Liver (tissue), 9 donors: ENCODE results near the gene CMBL. TPM values are rescaled to one million over a fixed set of nuclear protein-coding genes. Genes with fewer than 3 reads are reported as not detected.

ENCODE experiments used
- DNase-seq: peaks from one replicate; pipeline ENCODE4 v3.0.0-alpha.2; 2017; ENCODE audit warnings: low spot score
- H3K27ac ChIP-seq, 2 donors: one replicate each; pipeline ENCODE4 v1.7.0; 2013; ENCODE audit warnings: inconsistent platforms in 2 of 2, low read length in 2 of 2, control low read depth in 1 of 2, low read depth in 1 of 2, mild to moderate bottlenecking in 1 of 2
- H3K27me3 ChIP-seq, 4 donors: one replicate each; pipeline versions ENCODE4 v1.6.1 to v1.7.0; 2013; ENCODE audit warnings: low read length in 3 of 4, inconsistent platforms in 1 of 4, mild to moderate bottlenecking in 1 of 4, moderate library complexity in 1 of 4; ENCODE audit not compliant: control insufficient read depth in 4 of 4, insufficient read depth in 4 of 4
- H3K36me3 ChIP-seq, 4 donors: one replicate each; pipeline versions ENCODE4 v1.6.1 to v1.7.0; 2013; ENCODE audit warnings: low read length in 3 of 4, mild to moderate bottlenecking in 3 of 4, low read depth in 1 of 4, moderate library complexity in 1 of 4; ENCODE audit not compliant: control insufficient read depth in 4 of 4, insufficient read depth in 3 of 4
- H3K4me1 ChIP-seq, 4 donors: one replicate each; pipeline versions ENCODE4 v1.6.1 to v1.7.0; 2013; ENCODE audit warnings: low read length in 3 of 4, mild to moderate bottlenecking in 3 of 4, moderate library complexity in 1 of 4; ENCODE audit not compliant: control insufficient read depth in 4 of 4, insufficient read depth in 4 of 4
- H3K4me3 ChIP-seq, 3 donors: one replicate each; pipeline versions ENCODE4 v1.6.1 to v1.7.0; 2013; ENCODE audit warnings: low read length in 3 of 3, control low read depth in 1 of 3, low read depth in 1 of 3, mild to moderate bottlenecking in 1 of 3
- H3K9ac ChIP-seq, 2 donors: one replicate each; pipeline ENCODE4 v1.7.0; 2013; ENCODE audit warnings: low read length in 2 of 2, mild to moderate bottlenecking in 2 of 2, moderate library complexity in 2 of 2, control low read depth in 1 of 2, low read depth in 1 of 2
- H3K9me3 ChIP-seq, 4 donors: one replicate each; pipeline versions ENCODE4 v1.6.1 to v1.7.0; 2013; ENCODE audit warnings: low read length in 3 of 4; ENCODE audit not compliant: control insufficient read depth in 4 of 4
- ATF3 ChIP-seq: IDR thresholded peaks from 2 replicates; pipeline ENCODE4 v1.6.1; 2016; ENCODE audit warnings: antibody characterized with exemption
- CTCF ChIP-seq: fragments of 150-350 bp; IDR thresholded peaks from 2 replicates; pipeline ENCODE4 v1.5.1; 2017; ENCODE audit warnings: improper control_type of control experiment, low read depth, low read length; ENCODE audit not compliant: missing input control
- EGR1 ChIP-seq, 2 donors: IDR thresholded peaks; 2 replicates each; pipeline ENCODE4 v1.6.1; 2016 to 2018; ENCODE audit warnings: antibody characterized with exemption in 2 of 2, low read depth in 2 of 2
- FOXA1 ChIP-seq: IDR thresholded peaks from 2 replicates; pipeline ENCODE4 v1.6.1; 2016; ENCODE audit warnings: antibody characterized with exemption
- FOXA2 ChIP-seq: IDR thresholded peaks from 2 replicates; pipeline ENCODE4 v1.6.1; 2016; ENCODE audit warnings: antibody characterized with exemption
- GABPA ChIP-seq, 2 donors: IDR thresholded peaks in 1 of 2; conservative IDR thresholded peaks in 1 of 2; 2 replicates each; pipeline ENCODE4 v1.6.1; 2016; ENCODE audit warnings: antibody characterized with exemption in 2 of 2, mild to moderate bottlenecking in 1 of 2, moderate library complexity in 1 of 2
- HNF4A ChIP-seq, 2 donors: conservative IDR thresholded peaks; 2 replicates each; pipeline ENCODE4 v1.6.1; 2016; ENCODE audit warnings: antibody characterized with exemption in 2 of 2, mild to moderate bottlenecking in 2 of 2
- HNF4G ChIP-seq: IDR thresholded peaks from 2 replicates; pipeline ENCODE4 v1.6.1; 2016; ENCODE audit warnings: antibody characterized with exemption
- MAX ChIP-seq: IDR thresholded peaks from 2 replicates; pipeline ENCODE4 v1.6.1; 2016; ENCODE audit warnings: antibody characterized with exemption
- NR2F2 ChIP-seq: IDR thresholded peaks from 2 replicates; pipeline ENCODE4 v1.6.1; 2016; ENCODE audit warnings: antibody characterized with exemption
- RAD21 ChIP-seq, 2 donors: IDR thresholded peaks; 2 replicates each; pipeline ENCODE4 v1.6.1; 2016; ENCODE audit warnings: antibody characterized with exemption in 2 of 2, mild to moderate bottlenecking in 2 of 2
- REST ChIP-seq: IDR thresholded peaks from 2 replicates; pipeline ENCODE4 v1.6.1; 2016; ENCODE audit warnings: antibody characterized with exemption, mild to moderate bottlenecking
- RXRA ChIP-seq, 2 donors: IDR thresholded peaks; 2 replicates each; pipeline ENCODE4 v1.6.1; 2017 to 2018; ENCODE audit warnings: antibody characterized with exemption in 2 of 2, mild to moderate bottlenecking in 1 of 2
- SP1 ChIP-seq: IDR thresholded peaks from 2 replicates; pipeline ENCODE4 v1.6.1; 2018; ENCODE audit warnings: antibody characterized with exemption, mild to moderate bottlenecking
- YY1 ChIP-seq: IDR thresholded peaks from 2 replicates; pipeline ENCODE4 v1.6.1; 2016; ENCODE audit warnings: antibody characterized with exemption, mild to moderate bottlenecking
- ZBTB33 ChIP-seq: IDR thresholded peaks from 2 replicates; pipeline ENCODE4 v1.6.1; 2016; ENCODE audit warnings: antibody characterized with exemption
- WGBS: extraction: QIAGEN DNeasy Blood & Tissue Kit; methylation state at CpG from one replicate; pipeline ENCODE4 v1.1.7; 2013; 5-methylcytosine and 5-hydroxymethylcytosine counted together
- polyA plus RNA-seq, 2 donors: library from polyadenylated mRNA; stranded (reverse) in 1 of 2; unstranded in 1 of 2; fragments of 200-250 nt in 1 of 2; fragments of >200 nt in 1 of 2; fragmentation: Nextera tagmentation in 1 of 2; extraction: Ambion mirVana in 1 of 2; gene quantifications; one replicate each; pipeline versions ENCODE4 v1.2.1 to v1.2.3, GENCODE V29; 2013 to 2015
- total RNA-seq, 2 donors: library from RNA; depleted of rRNA; stranded (reverse); fragments of >200 nt; gene quantifications; one replicate each; pipeline ENCODE4 v1.2.3, GENCODE V29; 2014
- donor health status: healthy.
- donor health status: healthy.
- donor health status: healthy.
- donor health status: healthy.
- donor health status: healthy.

Gene CMBL
- total and polyA plus RNA-seq, 4 donors: 6.8 to 56.1 (median 41.7) TPM

- TF ChIP-seq ZBTB33 (peak; percentile 85), NR2F2 (no peak)
Measured at GRCh38 chr5:10335711-10336470, 28.2 kb upstream of the CMBL start (continued).

- DNase-seq: no peak
- no peaks in the 10 kb centered on the region for H3K36me3 ChIP-seq
- no peak for TF ChIP-seq GABPA (IDR thresholded peaks at IDR 0.05 in 1 of 2, conservative IDR thresholded peaks at IDR 0.05 in 1 of 2)
- TF ChIP-seq MAX: no peak
- TF ChIP-seq SP1: no peak
- no peak for TF ChIP-seq REST
- no peak for TF ChIP-seq ATF3
- TF ChIP-seq ZBTB33: no peak
- TF ChIP-seq YY1: no peak
- no peak for TF ChIP-seq RAD21 (IDR thresholded peaks at IDR 0.05)
- no peak for TF ChIP-seq HNF4G
- no peak for TF ChIP-seq FOXA2
- no peak for TF ChIP-seq CTCF
- TF ChIP-seq RXRA (IDR thresholded peaks at IDR 0.05): no peak
- TF ChIP-seq EGR1 (IDR thresholded peaks at IDR 0.05; ENCODE audit: low read depth in 2 of 2): no peak
- TF ChIP-seq HNF4A (conservative IDR thresholded peaks at IDR 0.05): no peak
- no peak for TF ChIP-seq FOXA1
- no peak overlapping the region for H3K9ac ChIP-seq
- peaks cover 13 to 54% (median 38%) of the 10 kb centered on the region in 4 donors for H3K4me1 ChIP-seq
- H3K27ac ChIP-seq: peak overlapping the region; percentile 76 to 84
- no peak overlapping the region for H3K4me3 ChIP-seq
- WGBS: 94% methylated on average over 5 of the region's 5 CpGs
- no peaks in the 10 kb centered on the region for H3K27me3 ChIP-seq
- no peaks in the 10 kb centered on the region for H3K9me3 ChIP-seq
Measured at GRCh38 chr5:10334831-10335230, 27.1 kb upstream of the CMBL start.
